HG03460 (cell line): ENCODE data around the gene IFNLR1.

Experiments
- ATAC-seq: cut with Tn5 transposase; IDR thresholded peaks from one replicate; pipeline ENCODE4 v1.9.1; 2021; ENCODE audit not compliant: unreplicated experiment

IFNLR1 gene

DNA sequence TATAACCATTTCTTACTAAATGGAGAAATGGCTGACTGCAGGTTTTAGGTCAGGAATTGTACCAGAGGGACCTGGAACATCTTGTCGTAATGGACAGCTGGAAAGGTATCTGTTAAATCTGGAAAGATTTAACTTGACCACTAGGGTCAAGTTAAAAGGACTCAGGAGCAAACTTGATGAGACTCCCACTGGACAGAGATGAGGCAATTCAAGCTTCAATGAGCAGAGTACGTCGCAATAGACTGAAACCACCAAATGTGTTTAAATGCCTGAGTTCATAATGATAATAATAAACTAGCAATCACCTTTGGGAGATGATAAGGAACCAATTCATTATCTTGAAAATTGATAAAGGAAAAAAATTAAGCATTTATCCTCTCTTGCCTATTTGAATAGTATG is 8.7 kb downstream of the IFNLR1 start:
- no peak for ATAC-seq

DNA sequence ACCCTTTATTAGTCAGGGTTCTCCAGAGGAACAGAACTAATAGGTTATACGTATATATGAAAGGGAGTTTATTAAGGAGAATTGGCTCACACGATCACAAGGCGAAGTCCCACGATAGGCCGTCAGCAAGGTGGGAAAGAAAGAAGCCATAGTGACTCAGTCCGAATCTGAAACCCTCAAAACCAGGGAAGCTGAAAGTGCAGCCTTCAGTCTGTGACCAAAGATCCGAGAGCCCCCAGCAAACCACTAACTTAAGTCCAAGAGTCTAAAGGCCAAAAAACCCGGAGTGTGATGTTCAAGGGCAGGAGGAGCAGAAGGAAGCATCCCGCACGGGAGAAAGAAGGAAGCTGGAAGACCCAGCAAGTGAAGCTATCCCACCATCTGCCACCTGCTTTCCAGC is 9.9 kb downstream of the IFNLR1 start:
- ATAC-seq: no peak

DNA sequence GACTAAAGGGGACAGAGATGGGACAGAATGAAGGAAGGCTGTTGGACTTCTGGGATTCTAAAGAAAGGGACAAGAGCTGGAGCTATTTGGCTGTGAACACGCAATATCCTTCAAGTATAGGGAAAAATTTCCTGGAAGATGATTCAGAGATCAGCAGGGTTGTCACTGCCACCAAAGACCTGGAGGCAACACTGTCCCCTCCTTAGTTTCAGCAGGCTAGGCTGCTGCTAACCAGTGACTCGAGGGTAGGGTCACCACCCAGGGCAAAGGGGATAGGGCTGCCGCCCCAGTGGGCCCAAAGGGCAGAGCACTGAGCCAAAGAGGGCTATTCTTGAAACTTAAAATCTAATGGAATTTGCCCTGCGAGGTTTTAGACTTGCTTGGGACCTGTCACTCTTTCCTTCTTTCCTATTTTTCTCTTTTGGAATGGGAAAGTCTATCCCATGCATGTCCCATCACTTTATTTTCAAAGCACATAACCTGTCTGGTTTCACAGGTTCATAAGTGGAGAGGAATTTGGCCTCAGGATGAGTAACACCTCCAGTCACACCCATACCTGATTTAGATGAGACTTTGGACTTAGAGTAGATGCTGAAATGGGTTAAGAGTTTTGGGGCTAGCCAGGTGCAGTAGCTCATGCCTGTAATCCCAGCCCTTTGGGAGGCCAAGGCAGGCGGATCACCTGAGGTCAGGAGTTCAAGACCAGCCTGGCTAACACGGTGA is 11.9 kb downstream of the IFNLR1 start:
- no peak for ATAC-seq

DNA sequence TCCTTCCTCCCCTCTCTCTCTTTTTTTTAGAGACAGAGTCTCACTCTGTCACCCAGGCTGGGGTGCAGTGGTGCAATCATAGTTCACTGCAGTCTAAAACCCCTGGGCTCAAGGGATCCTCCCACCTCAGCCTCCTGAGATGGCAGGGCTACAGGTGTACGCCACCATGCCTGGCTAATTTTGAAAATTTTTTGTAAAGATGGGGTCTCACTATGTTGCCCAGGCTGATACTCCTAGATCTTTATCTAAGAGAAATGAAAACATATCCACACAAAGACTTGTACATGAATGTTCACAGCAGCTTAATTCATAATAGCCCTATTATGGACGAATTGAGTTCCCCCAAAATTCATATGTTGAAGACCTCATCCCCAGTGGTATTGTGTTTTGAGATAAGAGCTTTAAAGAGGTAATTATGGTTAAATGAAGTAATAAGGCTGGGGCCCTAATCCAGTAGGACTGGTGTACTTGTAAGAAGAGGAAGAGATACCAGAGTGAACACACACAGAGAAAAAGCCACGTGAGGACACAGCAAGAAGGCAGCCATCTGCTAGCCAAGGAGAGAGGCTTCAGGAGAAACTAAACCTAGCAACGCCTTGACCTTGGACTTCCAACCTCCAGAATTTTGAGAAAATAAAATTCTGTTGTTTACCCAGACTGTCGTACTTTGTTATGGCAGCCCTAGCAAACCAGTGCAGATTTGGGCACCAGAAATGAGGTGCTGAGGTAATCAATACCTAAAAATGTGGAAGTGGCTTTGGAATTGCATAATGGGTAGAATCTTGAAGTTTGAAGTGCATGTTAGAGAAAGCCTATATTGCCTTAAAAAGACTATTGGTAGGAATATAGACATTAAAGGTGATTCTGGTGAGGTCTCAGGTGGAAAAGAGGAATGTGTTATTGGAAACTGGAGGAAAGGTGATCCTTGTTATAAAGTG is 13.2 kb downstream of the IFNLR1 start:
- ATAC-seq: no peak

DNA sequence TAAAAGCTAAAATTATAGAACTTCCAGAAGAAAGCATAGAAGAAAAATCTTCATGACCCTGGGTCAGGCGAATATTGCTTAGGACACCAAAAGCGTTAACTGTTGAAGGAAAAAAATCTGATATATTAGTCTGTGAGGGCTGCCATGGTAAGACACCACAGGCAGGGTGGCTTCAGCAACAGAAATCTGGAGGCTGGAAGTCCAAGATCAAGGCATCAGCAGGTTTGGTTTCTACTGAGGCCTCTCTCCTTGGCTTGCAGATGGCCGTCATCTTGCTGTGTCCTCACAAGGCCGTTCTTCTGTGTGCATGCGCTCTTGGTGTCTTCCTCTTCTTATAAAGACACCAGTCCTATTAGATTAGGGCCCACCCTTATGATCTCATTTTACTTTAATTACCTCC is 14.5 kb downstream of the IFNLR1 start:
- no peak for ATAC-seq

DNA sequence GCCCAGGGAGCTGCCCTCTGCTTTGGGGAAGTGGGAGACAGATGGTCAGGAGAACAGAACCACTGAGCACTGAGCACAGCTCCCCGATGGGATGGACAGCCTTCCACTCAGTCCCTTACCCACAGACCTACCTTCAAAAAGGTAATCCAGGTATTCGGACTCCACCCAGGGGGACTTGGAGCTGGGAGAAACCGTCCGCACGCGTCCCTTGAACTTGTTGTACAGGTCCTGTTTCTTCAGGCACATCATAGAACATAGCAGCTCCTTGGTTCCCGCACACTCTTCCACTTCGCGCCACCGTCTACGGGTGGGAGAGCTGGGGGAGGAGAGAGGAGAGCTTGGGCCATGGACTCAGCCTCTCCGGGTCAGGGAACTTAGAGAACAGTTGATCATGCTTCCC is 17.8 kb downstream of the IFNLR1 start:
- no peak for ATAC-seq

DNA sequence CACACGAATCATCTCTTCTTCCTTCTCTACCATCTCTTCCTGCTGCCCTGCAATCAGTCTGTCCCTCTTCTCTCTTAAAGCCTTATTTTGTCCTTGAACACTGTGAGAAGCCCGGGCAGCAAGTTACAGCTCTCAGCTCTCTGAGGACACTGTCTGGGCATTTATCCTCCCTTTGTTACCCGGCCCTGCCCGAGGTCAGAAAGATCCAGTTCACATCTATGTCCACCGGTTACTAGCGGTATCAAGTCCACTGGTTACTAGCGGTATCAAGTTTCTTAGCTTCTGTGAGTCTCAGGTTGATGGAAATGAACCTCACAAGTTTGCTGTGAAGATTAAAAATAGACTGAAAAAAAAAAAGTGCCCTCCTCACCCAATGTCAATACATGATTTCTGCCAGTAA is 18.8 kb downstream of the IFNLR1 start:
- ATAC-seq: no peak

DNA sequence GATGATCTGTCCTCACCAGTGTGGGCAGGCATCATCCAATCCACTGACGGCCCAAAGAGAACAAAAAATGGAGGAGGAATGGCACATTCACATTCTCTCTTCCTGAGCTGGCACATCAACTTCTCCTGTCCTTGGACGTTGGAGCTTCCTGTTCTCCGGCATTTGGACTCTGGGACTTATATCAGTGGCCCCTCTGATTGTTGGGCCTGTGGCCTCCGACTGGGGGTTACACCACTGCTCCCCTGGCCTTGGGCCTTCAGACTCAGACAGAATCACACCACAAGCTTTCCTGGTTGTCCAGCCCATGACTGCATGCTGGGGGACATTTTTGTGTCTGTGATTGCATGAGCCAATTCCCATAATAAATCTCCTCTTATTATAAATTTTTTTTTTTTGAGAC is 20.1 kb downstream of the IFNLR1 start:
- no peak for ATAC-seq

DNA sequence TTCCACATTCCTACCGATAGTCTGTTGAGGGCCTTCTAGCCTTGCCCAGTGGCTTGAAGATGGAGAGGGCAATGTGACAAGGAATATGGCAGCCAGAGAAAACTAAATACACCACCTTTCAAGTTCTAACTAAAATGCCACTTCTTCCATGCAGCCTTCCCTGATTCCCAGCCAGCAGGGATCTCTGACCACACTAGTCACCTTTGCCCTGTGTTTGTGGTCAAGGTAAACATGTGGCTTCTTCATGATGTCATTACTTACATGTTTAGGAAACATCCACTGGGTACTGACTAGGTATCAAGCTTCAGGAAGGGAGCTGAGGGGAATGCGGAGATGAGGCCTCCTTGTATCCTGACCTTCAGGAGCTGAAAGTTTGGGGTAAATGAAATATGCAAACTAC is 21.6 kb downstream of the IFNLR1 start:
- ATAC-seq: no peak

DNA sequence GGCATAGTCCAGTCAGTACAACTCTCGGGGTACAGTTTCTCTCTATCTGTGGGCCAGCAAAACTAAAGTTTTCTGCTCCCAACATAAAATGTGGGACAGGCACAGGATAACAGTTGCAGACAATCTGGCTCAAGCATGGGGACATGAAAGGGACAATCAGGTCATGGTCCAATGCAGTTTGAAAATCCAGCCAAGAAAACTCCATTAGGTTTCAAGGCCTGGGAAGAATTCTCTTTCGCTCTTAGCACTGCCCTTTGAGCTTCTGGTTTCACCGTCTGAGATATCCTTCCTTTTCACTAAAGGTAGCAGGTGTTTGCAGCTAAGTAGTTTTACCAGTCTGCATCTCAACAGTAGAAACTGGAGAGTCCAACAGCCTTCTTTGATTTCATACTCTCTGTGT is 23.1 kb downstream of the IFNLR1 start:
- ATAC-seq: no peak

DNA sequence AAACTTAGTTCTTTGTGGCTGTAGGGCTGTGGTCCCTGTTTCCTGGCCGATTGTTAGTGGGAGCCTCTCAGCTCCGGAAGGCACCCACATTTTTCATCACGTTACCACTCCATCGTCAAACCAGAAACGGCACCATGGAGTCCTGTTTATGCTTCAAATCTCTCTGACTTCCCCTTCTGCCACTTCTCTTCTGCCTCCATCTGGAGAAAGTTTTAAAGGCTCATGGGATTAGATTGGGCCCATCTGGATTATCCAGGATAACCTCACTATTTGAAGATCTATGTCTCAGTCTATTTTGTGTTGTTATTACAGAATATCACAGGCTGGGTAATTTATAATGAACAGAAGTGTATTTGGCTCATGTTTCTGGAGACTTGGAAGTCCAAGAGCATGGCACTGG is 24.9 kb downstream of the IFNLR1 start:
- ATAC-seq: no peak

DNA sequence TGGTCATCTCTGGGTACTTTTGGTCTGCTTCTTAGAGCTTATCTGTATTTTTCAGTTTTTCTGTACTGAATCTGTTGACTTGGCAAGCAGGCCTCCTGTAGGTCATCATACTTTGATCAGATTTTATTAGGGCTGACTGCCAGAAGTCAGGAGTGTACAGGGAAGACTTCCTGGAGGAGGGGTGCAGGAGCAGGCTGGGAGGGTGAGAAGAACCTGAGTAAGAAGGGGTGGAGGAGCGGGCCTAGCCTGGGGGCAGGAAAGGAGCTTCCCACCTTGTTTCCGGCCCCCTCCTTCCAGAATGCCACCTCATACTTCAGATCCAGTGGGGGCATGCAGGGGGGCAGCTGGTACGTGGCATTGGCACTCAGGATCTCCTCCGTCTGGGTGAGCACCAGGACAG is 25.8 kb downstream of the IFNLR1 start:
- ATAC-seq: no peak

DNA sequence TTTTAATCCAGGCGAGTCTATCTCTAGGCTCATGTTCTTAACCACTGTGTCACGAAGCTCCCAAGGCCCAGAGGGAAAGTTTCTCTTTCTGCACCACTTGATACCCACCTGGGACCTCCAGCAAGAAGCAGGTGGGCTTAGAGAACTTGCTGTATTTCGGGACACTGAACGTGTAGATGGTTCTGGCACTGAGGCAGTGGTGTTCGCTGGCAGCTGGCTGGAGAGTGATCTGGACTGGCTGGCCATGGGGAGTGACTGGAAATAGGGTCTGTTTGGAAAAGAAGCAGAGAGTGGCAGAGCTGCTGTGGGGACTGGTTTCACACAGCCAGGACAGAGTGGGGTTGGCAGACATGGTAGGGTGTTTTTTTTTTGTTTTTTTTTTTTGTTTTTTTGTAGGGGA is 27.7 kb downstream of the IFNLR1 start:
- no peak for ATAC-seq

DNA sequence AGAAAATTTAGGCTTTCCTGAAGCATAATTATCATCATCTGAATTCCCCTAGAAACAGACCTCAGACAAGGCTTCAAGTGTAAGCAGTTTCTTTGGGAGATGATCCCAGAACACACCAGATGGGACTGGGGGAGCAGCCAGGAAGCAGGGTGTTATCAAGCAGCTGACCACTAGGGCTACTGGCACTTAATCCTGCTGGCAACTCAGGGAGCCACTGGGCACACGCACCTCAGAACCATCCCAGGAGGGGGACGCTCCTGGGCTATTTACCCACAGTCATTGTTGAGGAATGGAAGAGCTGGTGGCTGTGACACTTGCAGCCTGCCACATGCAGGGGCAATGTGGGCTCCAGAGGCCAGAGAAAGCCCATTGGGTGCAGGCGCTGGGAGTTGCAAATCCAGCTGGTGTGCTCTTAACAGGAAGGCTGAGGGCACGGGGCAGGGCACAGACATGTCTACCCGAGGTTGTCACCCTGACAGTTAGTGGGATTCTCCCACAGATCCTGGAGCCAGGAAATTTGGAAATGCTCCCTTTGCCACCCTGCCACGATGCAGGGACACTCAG is 29.1 kb downstream of the IFNLR1 start:
- ATAC-seq: no peak

DNA sequence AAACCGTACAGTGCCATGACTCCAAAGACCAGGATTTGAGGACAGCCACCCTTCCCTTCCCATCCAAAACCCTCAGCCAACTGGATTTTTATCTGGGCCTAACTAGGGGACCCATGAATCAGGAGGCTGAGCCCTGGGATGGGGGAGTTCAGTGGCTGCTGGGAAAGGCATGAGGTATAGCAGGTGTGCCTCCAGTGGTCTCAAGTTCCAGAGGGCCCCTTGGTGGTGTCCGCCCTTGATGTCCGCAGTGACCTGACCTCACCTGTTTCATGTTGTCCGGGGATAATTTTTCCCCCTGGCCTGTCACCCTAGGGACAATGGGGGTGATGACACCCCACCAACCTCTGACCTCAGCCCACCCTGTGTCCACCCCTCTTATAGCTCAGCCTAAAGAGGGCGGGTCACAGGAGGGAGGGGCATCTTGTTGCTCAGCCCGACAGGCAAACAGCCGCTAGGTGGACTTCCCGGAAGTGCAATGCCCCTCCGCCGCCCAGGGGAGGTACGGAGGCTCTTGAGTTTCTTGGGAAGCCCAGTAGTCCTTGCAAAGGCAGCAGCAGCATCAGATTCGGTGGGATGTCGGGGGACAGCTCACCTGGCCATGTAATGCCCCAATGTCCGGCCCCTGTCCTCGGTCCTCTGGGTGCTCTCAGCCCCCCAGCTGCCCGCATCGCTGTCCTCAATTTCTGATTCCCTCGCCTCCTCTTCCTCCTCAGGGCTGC is 30.4 kb downstream of the IFNLR1 start:
- ATAC-seq: no peak

DNA sequence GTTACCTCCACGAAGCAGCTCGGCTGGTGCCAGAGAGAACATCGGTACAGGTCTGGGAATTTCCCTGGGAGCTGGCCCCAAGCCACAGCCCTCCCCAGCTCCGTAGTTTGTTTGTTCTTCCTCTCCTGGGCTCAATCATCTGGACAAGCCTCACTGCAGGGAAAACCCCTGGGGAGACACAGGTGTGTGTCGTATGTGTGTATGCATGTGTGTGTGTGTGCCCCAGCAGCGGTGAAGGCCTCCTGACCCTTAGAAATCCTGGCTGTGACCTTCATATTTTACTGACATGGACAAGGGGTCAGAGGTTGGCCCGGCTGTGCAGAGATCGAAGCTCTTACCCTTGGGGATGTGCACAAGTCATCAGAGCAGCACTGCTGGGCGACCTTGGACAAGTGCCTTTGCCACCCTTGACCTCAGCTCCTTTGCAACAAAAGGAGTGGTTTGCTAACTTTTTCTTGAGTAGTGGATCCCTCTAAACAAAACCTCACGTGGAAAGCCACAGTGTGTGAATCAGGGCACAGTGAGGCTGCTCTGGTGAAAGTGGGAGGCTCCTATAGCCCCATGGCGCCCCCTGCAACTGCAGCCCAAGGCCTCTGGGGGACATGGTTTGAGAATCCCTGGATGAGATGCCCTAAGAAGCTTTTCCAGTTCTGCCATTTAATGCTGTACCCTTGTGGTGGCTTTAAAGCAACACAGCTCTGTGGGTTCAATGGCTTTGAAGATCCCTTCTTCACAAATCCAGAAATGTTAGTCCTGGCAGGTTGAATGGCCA is 31.9 kb downstream of the IFNLR1 start:
- no peak for ATAC-seq

DNA sequence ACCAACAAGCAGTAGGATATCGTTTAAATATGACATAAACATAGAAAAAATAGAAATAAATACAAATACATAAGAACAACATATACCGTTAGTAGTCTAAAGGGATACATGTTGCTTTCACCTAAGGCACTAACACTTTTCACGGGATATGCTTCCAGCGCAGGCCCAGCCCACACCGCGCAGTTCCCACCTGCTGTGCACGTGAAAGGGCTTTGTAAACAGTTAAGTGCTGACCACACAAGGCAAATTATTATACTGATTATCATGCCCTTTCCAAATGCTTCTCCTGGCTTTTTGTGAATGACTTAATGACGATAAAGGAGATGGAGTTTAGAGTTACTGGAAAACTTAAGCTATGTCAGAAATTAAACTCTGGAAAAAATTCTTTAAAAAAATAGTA is 32.9 kb downstream of the IFNLR1 start:
- no peak for ATAC-seq

DNA sequence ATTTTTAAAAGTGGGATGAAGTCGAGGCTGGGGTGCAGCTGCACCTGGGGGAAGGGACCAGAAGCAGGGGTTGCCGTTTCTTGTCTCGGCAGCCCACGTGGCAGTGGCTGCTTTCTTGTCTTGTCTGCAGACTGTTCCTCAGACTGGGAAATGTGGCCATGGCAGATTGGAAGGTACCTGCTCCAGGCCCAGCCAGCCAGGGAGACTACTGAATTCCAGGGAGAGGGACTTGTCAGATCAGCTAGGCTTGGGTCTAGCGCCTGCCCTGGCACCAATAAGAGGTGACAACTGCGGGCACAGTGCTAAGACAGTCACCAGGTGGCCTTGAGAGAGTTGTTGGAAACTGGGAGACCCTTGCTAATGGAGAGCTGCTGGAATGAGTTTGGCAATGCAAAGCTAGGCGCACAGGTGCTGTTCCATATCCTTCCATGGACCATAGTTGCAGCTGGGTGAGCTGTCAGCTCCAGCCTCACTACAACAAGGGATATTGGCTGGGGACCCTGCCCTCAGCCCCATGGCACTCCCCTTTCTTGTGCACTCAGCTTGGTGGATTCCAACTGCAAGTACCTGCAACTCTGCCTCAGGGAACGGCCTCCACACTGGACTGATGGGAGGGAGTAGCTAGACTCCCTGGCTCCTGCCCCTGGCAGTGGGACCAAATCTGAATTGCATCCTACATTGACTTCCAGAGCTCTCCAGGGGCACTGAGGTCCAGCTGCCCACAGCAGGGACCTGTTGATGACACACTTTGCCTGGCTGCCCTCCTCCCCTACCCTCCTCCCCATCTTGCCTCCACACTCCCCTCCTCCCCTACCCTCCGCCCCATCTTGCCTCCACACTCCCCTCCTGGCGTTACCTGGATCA is 34.2 kb downstream of the IFNLR1 start:
- ATAC-seq: no peak

DNA sequence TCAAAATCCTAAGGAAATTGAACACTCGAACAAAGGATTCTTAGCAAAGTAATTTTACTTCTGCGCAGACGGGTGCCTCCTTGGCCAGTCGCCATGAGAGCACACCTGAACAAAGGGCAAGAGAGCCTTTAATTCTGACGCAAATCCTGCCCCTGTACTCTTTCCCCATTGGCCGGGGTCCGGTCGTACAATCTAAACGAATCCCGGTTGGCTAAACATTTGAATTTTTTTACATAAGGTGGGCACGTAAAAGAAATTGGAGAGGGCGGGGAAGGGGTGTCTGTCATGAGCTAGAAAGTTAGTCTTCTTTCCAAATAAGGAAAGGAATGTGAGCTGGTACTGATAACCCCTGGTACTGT is 35.9 kb downstream of the IFNLR1 start:
- ATAC-seq: no peak
